Osteocyte (in vitro differentiated cells): ENCODE results near the gene CLTRN. TPM values are rescaled to one million over a fixed set of nuclear protein-coding genes. Genes with fewer than 3 reads are reported as not detected.

Experiments used
- DNase-seq: peaks from one replicate; pipeline ENCODE4 v3.0.0; 2021; ENCODE audit warnings: mixed read lengths; ENCODE audit not compliant: unreplicated experiment; ENCODE audit errors: extremely low spot score
- H3K27ac Mint-ChIP-seq: one replicate; pipeline ENCODE4 v1.8.0; 2021; ENCODE audit warnings: mild to moderate bottlenecking, mixed read lengths; ENCODE audit not compliant: unreplicated experiment
- H3K27me3 Mint-ChIP-seq: one replicate; pipeline ENCODE4 v1.8.0; 2021; ENCODE audit warnings: mixed read lengths; ENCODE audit not compliant: unreplicated experiment
- H3K36me3 Mint-ChIP-seq: one replicate; pipeline ENCODE4 v1.8.0; 2021; ENCODE audit warnings: mixed read lengths; ENCODE audit not compliant: unreplicated experiment
- H3K4me1 Mint-ChIP-seq: one replicate; pipeline ENCODE4 v1.8.0; 2021; ENCODE audit warnings: mixed read lengths; ENCODE audit not compliant: unreplicated experiment
- H3K4me3 Mint-ChIP-seq: one replicate; pipeline ENCODE4 v1.8.0; 2021; ENCODE audit warnings: mild to moderate bottlenecking, moderate library complexity, mixed read lengths; ENCODE audit not compliant: unreplicated experiment
- H3K9me3 Mint-ChIP-seq: one replicate; pipeline ENCODE4 v1.8.0; 2021; ENCODE audit warnings: mixed read lengths; ENCODE audit not compliant: unreplicated experiment
- CTCF ChIP-seq: fragments of 200-600 bp; sonication (generic); IDR thresholded peaks from 2 replicates; pipeline ENCODE4 v1.5.0; 2021; ENCODE audit warnings: antibody characterized with exemption, mild to moderate bottlenecking, moderate library complexity
- total RNA-seq: library from RNA; stranded (reverse); gene quantifications from 2 replicates; pipeline ENCODE4 v1.2.1, GENCODE V29; 2021

Gene CLTRN
- total RNA-seq, 1 donor from 2014 or later = not detected

DNA sequence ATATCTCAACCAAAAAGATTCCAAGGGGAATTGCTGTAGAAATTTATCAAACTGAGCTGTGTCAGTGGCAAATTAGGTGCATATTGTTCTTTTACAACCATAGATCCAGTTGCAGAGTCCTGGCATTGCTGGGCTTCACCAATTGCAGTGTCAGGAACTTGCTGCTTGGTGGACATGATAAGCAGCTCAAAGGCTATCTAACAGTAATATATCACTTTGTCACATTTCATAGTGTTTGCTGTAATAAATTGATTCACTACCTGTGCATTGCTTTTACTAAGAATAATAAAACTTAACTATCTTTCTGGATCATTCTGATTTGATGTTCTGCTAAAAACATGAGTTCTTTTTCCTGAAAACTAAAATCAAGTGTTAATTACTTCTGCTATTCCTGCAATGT is 33.0 kb downstream of the CLTRN start:
- Mint-ChIP-seq H3K27me3 (peaks cover 2% of the 10 kb centered on the region), H3K4me3 (no peak overlapping the region), H3K4me1 (no peaks in the 10 kb centered on the region), H3K36me3 (no peaks in the 10 kb centered on the region), H3K9me3 (no peaks in the 10 kb centered on the region), H3K27ac (no peak overlapping the region)
- no peak for DNase-seq
- TF ChIP-seq CTCF = no peak

DNA sequence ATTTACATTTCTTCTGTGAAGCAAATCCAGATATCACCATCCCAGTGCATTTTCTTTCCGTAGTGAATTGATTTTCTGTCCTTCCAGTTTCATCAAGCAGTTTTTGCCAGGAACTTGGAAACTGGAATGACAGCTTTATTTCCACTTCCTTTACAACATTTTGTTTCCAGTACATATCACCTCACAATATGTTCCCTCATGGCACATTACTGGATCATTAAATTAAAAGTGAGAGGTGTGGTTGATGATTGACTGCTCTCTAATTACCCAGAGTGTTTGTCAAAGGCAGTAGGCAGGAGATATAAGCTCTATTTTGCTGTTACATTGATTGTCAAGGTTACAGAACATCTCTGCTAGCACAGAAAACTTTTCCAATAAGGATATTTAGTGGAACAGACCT is 41.6 kb downstream of the CLTRN start:
- H3K9me3 Mint-ChIP-seq = no peaks in the 10 kb centered on the region

GRCh38 chrX:15619053-15619755 is 45.4 kb downstream of the CLTRN start:
- no peak for TF ChIP-seq CTCF
- Mint-ChIP-seq H3K27ac (no peak overlapping the region), H3K36me3 (no peaks in the 10 kb centered on the region), H3K27me3 (no peaks in the 10 kb centered on the region), H3K4me3 (no peak overlapping the region), H3K4me1 (no peaks in the 10 kb centered on the region), H3K9me3 (no peaks in the 10 kb centered on the region)
- no peak for DNase-seq

More for the DNA sequence above, 41.6 kb downstream of the CLTRN start:
- H3K27me3 Mint-ChIP-seq = no peaks in the 10 kb centered on the region
- H3K36me3 Mint-ChIP-seq = no peaks in the 10 kb centered on the region
- no peak for TF ChIP-seq CTCF
- H3K4me3 Mint-ChIP-seq = no peak overlapping the region
- H3K4me1 Mint-ChIP-seq = no peaks in the 10 kb centered on the region
- no peak for DNase-seq
- H3K27ac Mint-ChIP-seq = no peak overlapping the region

DNA sequence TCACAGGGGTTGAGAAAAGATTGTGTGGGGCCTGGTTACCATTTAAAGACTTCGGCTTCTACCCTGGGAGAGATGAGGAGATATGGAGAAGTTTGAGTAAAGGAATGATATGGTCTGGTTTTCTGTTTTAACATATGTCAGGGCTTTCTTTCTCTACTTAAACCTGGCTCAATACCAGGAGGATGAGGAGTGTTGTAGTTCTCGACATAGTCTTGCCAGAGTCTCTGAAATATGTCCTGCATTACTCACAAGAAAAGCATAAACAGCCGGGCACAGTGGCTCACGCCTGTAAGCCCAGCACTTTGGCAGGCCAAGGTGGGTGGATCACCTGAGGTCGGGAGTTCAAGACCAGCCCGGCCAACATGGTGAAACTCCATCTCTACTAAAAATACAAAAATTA is 47.5 kb downstream of the CLTRN start:
- no peak for DNase-seq
- no peak for TF ChIP-seq CTCF
- no peak overlapping the region for H3K4me3 Mint-ChIP-seq

GRCh38 chrX:15616531-15616930 is 48.1 kb downstream of the CLTRN start:
- DNase-seq = no peak
- H3K36me3 Mint-ChIP-seq = no peaks in the 10 kb centered on the region

More for the DNA sequence above, 47.5 kb downstream of the CLTRN start:
- no peaks in the 10 kb centered on the region for H3K36me3 Mint-ChIP-seq
- no peaks in the 10 kb centered on the region for H3K9me3 Mint-ChIP-seq
- H3K27ac Mint-ChIP-seq = no peak overlapping the region
- H3K27me3 Mint-ChIP-seq = no peaks in the 10 kb centered on the region
- no peaks in the 10 kb centered on the region for H3K4me1 Mint-ChIP-seq

More at GRCh38 chrX:15616531-15616930, 48.1 kb downstream of the CLTRN start:
- H3K27ac Mint-ChIP-seq = no peak overlapping the region
- no peaks in the 10 kb centered on the region for H3K27me3 Mint-ChIP-seq
- H3K4me1 Mint-ChIP-seq = no peaks in the 10 kb centered on the region
- no peak for TF ChIP-seq CTCF
- H3K9me3 Mint-ChIP-seq = no peaks in the 10 kb centered on the region
- H3K4me3 Mint-ChIP-seq = no peak overlapping the region
